Stimulated activated CD4-positive, alpha-beta T cell treated with anti-CD3 and anti-CD28 coated beads, TNF-alpha, amount 100 ng/mL, for 24 hours (primary cell): ENCODE results near the gene ADAMTS7.
"Not testable (repeated sequence)": the region's sequence is repeated elsewhere in the genome, so short reads cannot be mapped to it uniquely, and the experiment has no call there.

Source experiments
- DNase-seq, 3 experiments: peaks; one replicate each; pipeline ENCODE4 v3.0.0-alpha.2; 2020; ENCODE audit warnings: low read depth in 3 of 3

ADAMTS7 gene

GRCh38 chr15:78811124-78811824 lies at the start of gene ADAMTS7:
ADAMTS7 (minus strand) TSS chr15:78811464; CDS start chr15:78811220, 244 bp downstream.
- peak in 2 of 3 experiments; percentile 14 to 42 for DNase-seq

GRCh38 chr15:78859971-78860719 lies 48.9 kb upstream of the ADAMTS7 start:
- DNase-seq, result peak; percentile 57 to 77 (median 60)

- DNase-seq, result no peak
Observed at GRCh38 chr15:78855746-78856145, 44.5 kb upstream of the ADAMTS7 start.

- no peak for DNase-seq
Observed at GRCh38 chr15:78854833-78855372, 43.6 kb upstream of the ADAMTS7 start.

GRCh38 chr15:78853500-78853899 lies 42.2 kb upstream of the ADAMTS7 start:
- DNase-seq, result no peak

- no peak for DNase-seq
Observed at GRCh38 chr15:78850941-78851755, 39.9 kb upstream of the ADAMTS7 start.

- DNase-seq, result no peak
Observed at GRCh38 chr15:78850352-78850751, 39.1 kb upstream of the ADAMTS7 start.

GRCh38 chr15:78847387-78847906 lies 36.2 kb upstream of the ADAMTS7 start:
- DNase-seq, result not testable (repeated sequence)

- DNase-seq, result not testable (repeated sequence)
Observed at GRCh38 chr15:78846906-78847305, 35.6 kb upstream of the ADAMTS7 start.

GRCh38 chr15:78842519-78842918 lies 31.3 kb upstream of the ADAMTS7 start:
- no peak for DNase-seq

- no peak for DNase-seq
Observed at GRCh38 chr15:78841891-78842290, 30.6 kb upstream of the ADAMTS7 start.

- no peak for DNase-seq
Observed at GRCh38 chr15:78841376-78841706, 30.1 kb upstream of the ADAMTS7 start.

- DNase-seq, result no peak
Observed at GRCh38 chr15:78840661-78841375, 29.6 kb upstream of the ADAMTS7 start.

GRCh38 chr15:78839151-78839550 lies 27.9 kb upstream of the ADAMTS7 start:
- not testable (repeated sequence) for DNase-seq

- no peak for DNase-seq
Observed at GRCh38 chr15:78838489-78838888, 27.2 kb upstream of the ADAMTS7 start.

- no peak for DNase-seq
Observed at GRCh38 chr15:78837543-78837942, 26.3 kb upstream of the ADAMTS7 start.

GRCh38 chr15:78837131-78837530 lies 25.9 kb upstream of the ADAMTS7 start:
- DNase-seq, result no peak

GRCh38 chr15:78836333-78836732 lies 25.1 kb upstream of the ADAMTS7 start:
- DNase-seq, result no peak

- DNase-seq, result no peak
Observed at GRCh38 chr15:78831229-78832207, 20.3 kb upstream of the ADAMTS7 start.
